HG02870 (cell line): ENCODE data around the gene CIB2.
"Not testable (repeated sequence)": the region's sequence is repeated elsewhere in the genome, so short reads cannot be mapped to it uniquely, and the experiment has no call there.

Experiments used
- ATAC-seq: cut with Tn5 transposase; IDR thresholded peaks from one replicate; pipeline ENCODE4 v1.9.1; 2021; ENCODE audit warnings: mild to moderate bottlenecking, moderate library complexity; ENCODE audit not compliant: unreplicated experiment

Gene CIB2

GRCh38 chr15:78131295-78132061, at the start of gene CIB2:
CIB2 (minus strand) TSS chr15:78131445; CDS start chr15:78131215, 230 bp downstream.
- ATAC-seq = peak; percentile 72

DNA sequence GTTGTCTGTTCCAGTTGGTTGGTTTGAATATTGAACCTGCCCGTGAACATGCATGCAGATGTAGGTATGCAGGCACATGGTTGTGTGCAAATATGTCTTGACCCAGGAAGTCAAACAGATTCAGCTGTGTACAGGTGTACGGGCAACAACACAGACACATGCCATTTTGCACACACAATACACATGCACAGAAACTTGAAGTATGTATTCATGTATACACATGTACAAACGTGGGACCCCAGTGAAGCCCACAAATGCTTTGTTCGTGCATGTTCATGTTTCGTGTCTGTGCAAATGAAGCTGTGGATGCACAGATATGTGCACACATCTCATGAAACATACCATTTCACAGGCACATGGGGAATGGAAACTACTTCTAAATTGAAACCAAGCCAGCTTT, 48.7 kb upstream of the CIB2 start:
- no peak for ATAC-seq

GRCh38 chr15:78179286-78179840, 48.1 kb upstream of the CIB2 start:
- ATAC-seq = no peak

DNA sequence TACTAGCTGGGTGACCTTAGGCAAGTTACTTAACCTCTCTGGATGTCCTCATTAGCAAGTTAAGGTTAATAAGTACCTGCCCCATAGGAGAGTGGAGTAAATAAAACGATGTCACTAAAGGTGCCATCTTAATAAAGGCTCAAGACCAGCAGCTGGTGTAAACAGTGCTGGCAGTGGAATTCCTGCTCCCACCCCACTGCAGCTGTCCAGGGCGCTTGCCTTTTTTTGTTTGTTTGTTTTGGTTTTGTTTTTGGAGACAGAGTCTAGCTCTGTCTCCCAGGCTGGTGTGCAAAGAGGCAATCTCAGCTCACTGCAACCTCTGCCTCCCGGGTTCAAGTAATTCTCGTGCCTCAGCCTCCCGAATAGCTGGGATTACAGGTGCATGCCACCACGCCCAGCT, 46.8 kb upstream of the CIB2 start:
- ATAC-seq = no peak

- ATAC-seq = no peak
Observed at GRCh38 chr15:78177447-78177873, 46.2 kb upstream of the CIB2 start.

- ATAC-seq = no peak
Observed at GRCh38 chr15:78175330-78175729, 44.1 kb upstream of the CIB2 start.

GRCh38 chr15:78174401-78174800, 43.2 kb upstream of the CIB2 start:
- ATAC-seq = no peak

- ATAC-seq = no peak
Observed at GRCh38 chr15:78171864-78172472, 40.7 kb upstream of the CIB2 start.

GRCh38 chr15:78170848-78171773, 39.9 kb upstream of the CIB2 start:
- peak; percentile 59 for ATAC-seq

- ATAC-seq = no peak
Observed at GRCh38 chr15:78168608-78169007, 37.4 kb upstream of the CIB2 start.

DNA sequence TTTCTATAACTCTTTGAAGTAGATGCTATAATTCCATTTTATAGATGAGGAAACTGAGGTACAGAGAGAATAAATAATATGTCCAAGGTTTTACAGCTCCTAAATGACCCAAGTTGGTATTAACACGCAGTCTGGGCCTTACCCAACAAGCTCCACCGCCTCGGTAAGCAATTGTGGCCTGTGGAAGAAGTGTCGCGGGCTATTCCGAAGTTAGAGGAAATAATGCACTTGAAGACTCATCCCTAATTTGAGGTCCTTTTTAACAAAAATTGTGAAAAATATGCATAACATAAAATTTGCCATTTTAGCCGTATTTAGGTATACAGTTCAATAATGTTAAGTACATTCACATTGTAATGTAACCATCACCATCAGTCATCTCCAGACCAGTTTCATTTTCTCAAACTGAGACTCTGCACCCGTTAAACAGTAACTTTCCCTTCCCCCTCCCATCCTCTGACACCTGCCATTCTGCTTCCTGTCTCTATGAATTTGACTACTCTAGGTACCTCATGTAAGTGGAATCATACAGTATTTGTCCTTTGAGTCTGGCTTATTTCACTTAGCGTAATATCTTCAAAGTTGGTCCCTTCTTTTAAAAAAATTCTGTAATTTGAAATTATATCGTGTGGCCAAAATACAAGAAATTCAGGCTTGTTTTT, 36.1 kb upstream of the CIB2 start:
- peak; percentile 77 for ATAC-seq

DNA sequence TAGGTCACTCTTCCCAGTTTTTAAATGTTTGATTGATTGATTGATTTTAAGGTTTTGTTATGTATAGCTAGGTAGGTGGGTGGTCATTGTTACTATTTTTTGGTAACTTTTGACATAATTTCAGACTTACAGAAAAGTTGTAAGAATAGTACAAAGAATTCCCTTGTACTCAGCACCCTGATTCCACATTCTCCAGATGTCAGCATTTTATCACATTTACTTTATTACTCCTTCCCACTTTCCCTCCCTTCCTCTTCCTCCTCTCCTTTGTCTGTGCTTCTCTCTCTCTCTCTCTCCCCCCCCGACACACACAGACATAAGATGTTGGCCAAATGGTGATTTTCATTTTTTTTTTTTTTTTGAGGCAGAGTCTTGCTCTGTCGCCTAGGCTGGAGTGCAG, 32.8 kb upstream of the CIB2 start:
- ATAC-seq = no peak

DNA sequence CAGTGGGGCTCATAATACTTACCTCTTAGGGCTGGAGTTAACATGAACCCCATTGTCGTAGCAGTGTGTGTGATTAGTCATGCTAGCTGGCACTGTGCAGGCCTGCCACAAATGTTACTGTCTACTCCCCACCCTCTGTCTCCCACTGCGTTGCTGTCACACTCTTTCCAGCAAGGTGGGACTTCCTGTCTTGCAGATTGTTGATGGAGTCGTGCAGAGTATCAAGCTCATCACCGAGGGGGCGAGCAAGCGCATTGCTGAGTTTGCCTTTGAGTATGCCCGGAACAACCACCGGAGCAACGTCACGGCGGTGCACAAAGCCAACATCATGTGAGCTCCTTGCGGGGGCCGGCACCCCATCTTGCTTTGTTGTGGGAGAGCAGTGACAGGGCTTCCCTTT, 30.8 kb upstream of the CIB2 start:
- ATAC-seq = no peak

- ATAC-seq = no peak
Observed at GRCh38 chr15:78159395-78159794, 28.1 kb upstream of the CIB2 start.

GRCh38 chr15:78157203-78157602, 26.0 kb upstream of the CIB2 start:
- ATAC-seq = no peak

GRCh38 chr15:78156653-78157052, 25.4 kb upstream of the CIB2 start:
- no peak for ATAC-seq

DNA sequence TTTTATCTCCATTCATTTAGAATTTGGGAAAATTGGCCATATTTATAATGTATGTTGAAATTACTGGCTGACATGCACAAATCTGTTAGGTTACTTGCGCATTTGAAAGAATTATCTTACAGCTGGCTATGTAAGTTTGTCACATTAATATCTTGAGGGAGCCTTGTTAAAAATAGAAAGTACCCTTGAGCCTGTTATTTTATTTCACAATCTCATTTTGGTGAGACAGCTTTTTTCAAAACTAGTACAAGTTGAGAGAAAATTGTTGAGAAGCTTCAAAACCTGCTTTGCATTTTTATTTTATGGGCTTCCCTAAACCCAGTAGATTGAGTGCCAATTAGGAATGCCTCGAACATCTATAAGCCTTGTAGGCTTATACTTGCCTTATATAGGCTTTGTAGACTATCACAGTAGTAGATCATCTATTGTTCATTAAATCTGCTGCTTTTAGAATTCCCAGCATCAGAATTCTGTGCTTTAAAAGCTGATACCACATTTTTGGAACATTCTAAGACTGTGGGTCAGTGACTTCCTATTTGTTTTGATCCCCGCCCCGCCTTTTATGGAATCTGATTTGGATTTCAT, 24.2 kb upstream of the CIB2 start:
- ATAC-seq = no peak

DNA sequence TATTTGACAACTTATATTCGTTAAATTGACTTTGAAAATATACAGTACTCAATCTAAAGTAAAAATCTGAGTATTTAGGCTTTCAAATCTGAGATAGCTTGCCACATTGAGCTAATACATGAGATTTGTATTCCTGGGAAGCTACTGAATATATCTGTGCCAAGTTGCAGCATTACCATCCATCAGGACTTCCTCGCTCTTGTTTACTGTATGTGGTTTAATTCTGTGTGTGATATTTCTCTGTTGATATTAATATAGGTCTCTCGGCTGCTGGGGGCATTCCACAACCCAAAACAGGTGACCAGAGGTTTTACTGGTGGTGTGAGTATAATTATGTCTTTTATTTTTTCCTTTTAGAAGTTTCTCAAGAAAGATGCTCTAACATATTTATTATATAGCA, 23.7 kb upstream of the CIB2 start:
- no peak for ATAC-seq

DNA sequence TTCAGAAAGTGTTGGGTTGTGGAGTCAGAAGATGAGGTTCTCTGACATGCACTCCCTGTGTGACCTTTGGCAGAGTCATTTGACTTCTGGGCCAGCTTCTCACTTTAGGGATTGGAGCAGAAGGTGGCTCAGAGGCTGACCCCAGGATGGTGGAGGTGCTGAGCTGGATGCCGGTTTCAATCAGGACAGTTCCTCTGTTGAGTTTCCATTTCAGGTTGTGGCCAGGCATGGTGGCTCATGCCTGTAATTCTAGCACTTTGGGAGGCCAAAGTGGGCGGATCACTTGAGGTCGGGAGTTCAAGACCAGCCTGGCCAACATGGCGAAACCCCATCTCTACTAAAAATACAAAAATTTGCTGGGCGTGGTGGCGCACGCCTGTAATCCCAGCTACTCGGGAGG, 19.8 kb upstream of the CIB2 start:
- not testable (repeated sequence) for ATAC-seq
